ENCODE results near the gene TNFSF4. TPM values are rescaled to one million over a fixed set of nuclear protein-coding genes. Genes with fewer than 3 reads are reported as not detected.
A peak's percentile ranks its signal among the peaks of the same experiment; 100 is the strongest.

Gene TNFSF4
- total and polyA plus RNA-seq, 2 of the 13 experiments (the other 11 are each of a cell fraction or from before 2014, with no cell fraction given) = 2.4 to 7.9 TPM

DNA sequence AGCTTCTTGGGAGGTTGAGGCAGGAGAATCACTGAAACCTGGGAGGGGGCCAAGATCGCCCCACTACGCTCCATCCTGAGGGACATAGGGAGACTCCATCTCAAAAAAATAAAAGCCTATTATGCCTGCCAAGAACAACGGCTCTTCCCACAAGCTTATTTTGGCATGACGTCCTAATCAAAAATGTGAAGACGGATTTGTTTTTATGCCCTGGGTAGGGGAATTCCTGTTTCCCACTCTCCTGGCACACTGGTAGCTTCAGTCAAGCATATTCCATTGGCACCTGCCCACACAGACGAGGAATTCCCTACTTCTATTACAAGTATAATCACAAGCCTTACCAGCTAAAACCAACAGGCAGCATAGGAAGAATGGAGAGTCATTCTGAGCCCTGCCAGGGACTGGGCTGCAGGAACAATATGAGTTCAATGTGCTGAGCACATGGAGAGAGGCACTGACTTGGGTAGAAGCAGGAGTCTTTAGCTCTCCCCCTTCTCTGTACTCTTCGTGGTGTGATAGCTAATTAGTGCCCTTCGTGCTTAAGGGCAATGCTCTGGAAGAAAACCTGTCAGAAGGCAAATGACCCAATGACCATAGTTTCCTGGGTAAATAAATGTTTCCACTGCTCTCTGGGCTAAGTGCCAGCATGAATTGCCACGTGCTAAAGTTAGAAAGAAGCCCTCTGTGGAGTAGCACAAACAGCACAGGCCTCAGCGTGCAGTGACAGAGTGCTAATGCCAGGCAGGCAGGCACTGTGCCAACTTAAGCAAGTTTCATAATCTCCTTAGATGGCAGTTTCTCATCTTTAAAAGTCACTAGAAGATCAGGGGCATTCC, 16.8 kb downstream of the TNFSF4 start (continued):
- TF ChIP-seq, protein P1, sequence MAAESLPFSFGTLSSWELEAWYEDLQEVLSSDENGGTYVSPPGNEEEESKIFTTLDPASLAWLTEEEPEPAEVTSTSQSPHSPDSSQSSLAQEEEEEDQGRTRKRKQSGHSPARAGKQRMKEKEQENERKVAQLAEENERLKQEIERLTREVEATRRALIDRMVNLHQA (CRISPR knock-in tag; IDR thresholded peaks at IDR 0.05) = no peak
- TF ChIP-seq IRX3 (CRISPR knock-in tag; IDR thresholded peaks at IDR 0.05; ENCODE audit: borderline replicate concordance, low read depth) = peak; percentile 51; the same call in 1 of the 2 replicates
- no peak for TF ChIP-seq ZNF891 (CRISPR knock-in tag; IDR thresholded peaks at IDR 0.05)
- TF ChIP-seq, protein P2, sequence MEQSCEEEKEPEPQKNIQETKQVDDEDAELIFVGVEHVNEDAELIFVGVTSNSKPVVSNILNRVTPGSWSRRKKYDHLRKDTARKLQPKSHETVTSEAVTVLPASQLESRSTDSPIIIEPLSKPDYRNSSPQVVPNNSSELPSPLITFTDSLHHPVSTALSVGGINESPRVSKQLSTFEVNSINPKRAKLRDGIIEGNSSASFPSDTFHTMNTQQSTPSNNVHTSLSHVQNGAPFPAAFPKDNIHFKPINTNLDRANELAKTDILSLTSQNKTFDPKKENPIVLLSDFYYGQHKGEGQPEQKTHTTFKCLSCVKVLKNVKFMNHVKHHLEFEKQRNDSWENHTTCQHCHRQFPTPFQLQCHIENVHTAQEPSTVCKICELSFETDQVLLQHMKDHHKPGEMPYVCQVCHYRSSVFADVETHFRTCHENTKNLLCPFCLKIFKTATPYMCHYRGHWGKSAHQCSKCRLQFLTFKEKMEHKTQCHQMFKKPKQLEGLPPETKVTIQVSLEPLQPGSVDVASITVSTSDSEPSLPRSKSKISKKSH (CRISPR knock-in tag; IDR thresholded peaks at IDR 0.05; ENCODE audit: borderline replicate concordance) = no peak
- TF ChIP-seq FOXC1 (CRISPR knock-in tag; IDR thresholded peaks at IDR 0.05; ENCODE audit: borderline replicate concordance) = no peak; the same call in 1 of the 2 replicates
- TF ChIP-seq PCBP1 (IDR thresholded peaks at IDR 0.05; ENCODE audit: borderline replicate concordance, low read depth, low read length) = no peak
- TF ChIP-seq ZNF616 (CRISPR knock-in tag; IDR thresholded peaks at IDR 0.05; ENCODE audit: low read depth) = 0 out of 2 replicates have a peak, but pooled peaks have one; percentile 59
- no peak for TF ChIP-seq ZC3H4 (CRISPR knock-in tag; IDR thresholded peaks at IDR 0.05; ENCODE audit: borderline replicate concordance)
- TF ChIP-seq HDAC1 (CRISPR knock-in tag; IDR thresholded peaks at IDR 0.05) = peak; percentile 50; the same call in 1 of the 2 replicates
- TF ChIP-seq NR1H2 (CRISPR knock-in tag; IDR thresholded peaks at IDR 0.05; ENCODE audit: borderline replicate concordance, low read depth) = no peak
- no peak for TF ChIP-seq ZNF83 (CRISPR knock-in tag; IDR thresholded peaks at IDR 0.05; ENCODE audit: borderline replicate concordance)
- TF ChIP-seq NRL (CRISPR knock-in tag; IDR thresholded peaks at IDR 0.05; ENCODE audit: borderline replicate concordance) = no peak
- TF ChIP-seq KLF9 (CRISPR knock-in tag; IDR thresholded peaks at IDR 0.05; ENCODE audit: low read depth) = no peak
- no peak for TF ChIP-seq GTF3A (CRISPR knock-in tag; conservative IDR thresholded peaks at IDR 0.05)
- no peak for TF ChIP-seq MAFF (IDR thresholded peaks at IDR 0.05; ENCODE audit: low read depth, low read length)
- no peak for TF ChIP-seq U2AF1 (optimal IDR thresholded peaks at IDR 0.05; ENCODE audit: low read depth, low read length)
- TF ChIP-seq THYN1 (CRISPR knock-in tag; IDR thresholded peaks at IDR 0.05; ENCODE audit: borderline replicate concordance, low read depth) = no peak
- TF ChIP-seq HINFP (CRISPR knock-in tag; IDR thresholded peaks at IDR 0.05; ENCODE audit: low read depth) = no peak
- 0 out of 2 replicates have a peak, but pooled peaks have one; percentile 82 for TF ChIP-seq NFIB (CRISPR knock-in tag; IDR thresholded peaks at IDR 0.05; ENCODE audit: borderline replicate concordance)
- TF ChIP-seq HOXA7 (CRISPR knock-in tag; IDR thresholded peaks at IDR 0.05) = no peak
- TF ChIP-seq, protein P3, sequence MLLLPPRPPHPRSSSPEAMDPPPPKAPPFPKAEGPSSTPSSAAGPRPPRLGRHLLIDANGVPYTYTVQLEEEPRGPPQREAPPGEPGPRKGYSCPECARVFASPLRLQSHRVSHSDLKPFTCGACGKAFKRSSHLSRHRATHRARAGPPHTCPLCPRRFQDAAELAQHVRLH (CRISPR knock-in tag; IDR thresholded peaks at IDR 0.05; ENCODE audit: borderline replicate concordance, low read depth) = no peak
- TF ChIP-seq MYC (CRISPR knock-in tag; IDR thresholded peaks at IDR 0.05; ENCODE audit: borderline replicate concordance) = no peak; the same call in 1 of the 2 replicates
- no peak for TF ChIP-seq SYNCRIP (IDR thresholded peaks at IDR 0.05; ENCODE audit: insufficient read depth, low read depth, low read length)
- TF ChIP-seq ZKSCAN1 (IDR thresholded peaks at IDR 0.05; ENCODE audit: low read length) = no peak
- no peak for TF ChIP-seq KAT7 (CRISPR knock-in tag; IDR thresholded peaks at IDR 0.05; ENCODE audit: borderline replicate concordance)
- TF ChIP-seq KAT2B (IDR thresholded peaks at IDR 0.05; ENCODE audit: borderline replicate concordance, low read depth, low read length) = no peak
- TF ChIP-seq ZNF841 (CRISPR knock-in tag; IDR thresholded peaks at IDR 0.05; ENCODE audit: borderline replicate concordance) = peak; percentile 61; the same call in 1 of the 2 replicates

All from HepG2 (cell line).